Gastrocnemius medialis (tissue), 4 donors: ENCODE results near the gene OPCML. TPM values are rescaled to one million over a fixed set of nuclear protein-coding genes. Genes with fewer than 3 reads are reported as not detected.

Source experiments
- ATAC-seq, 2 donors: fragments of 150-250 bp; one replicate each; pipeline ENCODE4 v1.9.1; 2016
- DNase-seq, 2 donors: peaks; one replicate each; pipeline ENCODE4 v3.0.0-alpha.2; 2019
- H3K27ac ChIP-seq, 4 donors: fragments of 200-600 bp; sonication (generic); 1 replicate in 1 of 4; 2 replicates in 3 of 4; pipeline ENCODE4 v1.5.1; 2016 to 2018; ENCODE audit warnings: mild to moderate bottlenecking in 2 of 4, moderate library complexity in 1 of 4
- H3K27me3 ChIP-seq, 3 donors: fragments of 200-600 bp; sonication (generic) in 2 of 3; 1 replicate in 1 of 3; 2 replicates in 2 of 3; pipeline versions ENCODE4 v1.5.1 to v1.6.0; 2016 to 2019; ENCODE audit warnings: mild to moderate bottlenecking in 1 of 3, moderate library complexity in 1 of 3
- H3K36me3 ChIP-seq, 2 donors: fragments of 200-600 bp; sonication (generic) in 1 of 2; one replicate each; pipeline ENCODE4 v1.5.1; 2017 to 2018
- H3K4me1 ChIP-seq, 2 donors: fragments of 200-600 bp; sonication (generic) in 1 of 2; one replicate each; pipeline ENCODE4 v1.5.1; 2016 to 2017; ENCODE audit warnings: mild to moderate bottlenecking in 2 of 2
- H3K4me3 ChIP-seq, 4 donors: fragments of 200-600 bp; sonication (generic) in 3 of 4; 1 replicate in 1 of 4; 2 replicates in 3 of 4; pipeline ENCODE4 v1.5.1; 2016 to 2019; ENCODE audit warnings: mild to moderate bottlenecking in 2 of 4
- H3K9me3 ChIP-seq, 3 donors: fragments of 200-600 bp; sonication (generic) in 2 of 3; 1 replicate in 1 of 3; 2 replicates in 2 of 3; pipeline ENCODE4 v1.5.1; 2016 to 2019
- CTCF ChIP-seq, 5 experiments: fragments of 450-650 bp in 3 of 5; fragments of 200-600 bp in 2 of 5; sonication (generic) in 2 of 5; IDR thresholded peaks in 4 of 5; conservative IDR thresholded peaks in 1 of 5; 1 replicate in 4 of 5; 2 replicates in 1 of 5; pipeline ENCODE4 v1.5.1; 2016 to 2019; ENCODE audit warnings: antibody characterized with exemption in 5 of 5, mild to moderate bottlenecking in 3 of 5, moderate library complexity in 3 of 5
- POLR2A ChIP-seq, 2 donors: fragments of 450-650 bp; IDR thresholded peaks; one replicate each; pipeline ENCODE4 v1.6.1; 2017; ENCODE audit warnings: antibody characterized with exemption in 2 of 2, mild to moderate bottlenecking in 2 of 2, moderate library complexity in 2 of 2
- in situ Hi-C, 4 donors: fragments of 200-750 bp; cut with MboI; loops; one replicate each; pipeline versions ENCODE4 v1.15.0 to v1.8.0; 2017; ENCODE audit warnings: low sequenced_read_pairs in 4 of 4
- intact Hi-C: fragments of 100-400 bp; cut with DNase I; formaldehyde crosslinking; loops from one replicate; pipeline ENCODE4 v1.15.1; 2023; ENCODE audit warnings: low total_unique reads
- total RNA-seq, 4 donors: library from RNA; depleted of rRNA; stranded (reverse); fragments of >200 nt; gene quantifications; one replicate each; pipeline versions ENCODE4 v1.1.0 to v1.2.3, GENCODE V29; 2016

OPCML gene
- total RNA-seq, 4 donors from 2014 or later, result not detected

- TF ChIP-seq POLR2A (IDR thresholded peaks at IDR 0.05) (no peak), CTCF (IDR thresholded peaks at IDR 0.05 in 4 of 5, conservative IDR thresholded peaks at IDR 0.05 in 1 of 5) (no peak)
- intact Hi-C loops, result no loop called here
These were observed 623.2 kb downstream of the OPCML start for GRCh38 chr11:132909021-132909606.

GRCh38 chr11:132908414-132908810 lies 623.9 kb downstream of the OPCML start:
- ATAC-seq (no peak), DNase-seq (no peak)
- H3K36me3 ChIP-seq, result no peaks in the 10 kb centered on the region
- H3K9me3 ChIP-seq, result no peaks in the 10 kb centered on the region
- no peak overlapping the region for H3K4me3 ChIP-seq
- intact Hi-C loops (no loop called here), in situ Hi-C loops (no loop called here)
- TF ChIP-seq POLR2A (IDR thresholded peaks at IDR 0.05) (no peak), CTCF (IDR thresholded peaks at IDR 0.05 in 4 of 5, conservative IDR thresholded peaks at IDR 0.05 in 1 of 5) (no peak)
- no peaks in the 10 kb centered on the region for H3K4me1 ChIP-seq
- no peak overlapping the region for H3K27ac ChIP-seq
- H3K27me3 ChIP-seq, result no peaks in the 10 kb centered on the region

More at GRCh38 chr11:132909021-132909606, 623.2 kb downstream of the OPCML start:
- no peak overlapping the region for H3K4me3 ChIP-seq
- no peaks in the 10 kb centered on the region for H3K9me3 ChIP-seq
- H3K36me3 ChIP-seq, result no peaks in the 10 kb centered on the region
- H3K4me1 ChIP-seq, result no peaks in the 10 kb centered on the region
- no peaks in the 10 kb centered on the region for H3K27me3 ChIP-seq
- no peak for DNase-seq
- no peak overlapping the region for H3K27ac ChIP-seq
- in situ Hi-C loops, result no loop called here
- ATAC-seq, result no peak

DNA sequence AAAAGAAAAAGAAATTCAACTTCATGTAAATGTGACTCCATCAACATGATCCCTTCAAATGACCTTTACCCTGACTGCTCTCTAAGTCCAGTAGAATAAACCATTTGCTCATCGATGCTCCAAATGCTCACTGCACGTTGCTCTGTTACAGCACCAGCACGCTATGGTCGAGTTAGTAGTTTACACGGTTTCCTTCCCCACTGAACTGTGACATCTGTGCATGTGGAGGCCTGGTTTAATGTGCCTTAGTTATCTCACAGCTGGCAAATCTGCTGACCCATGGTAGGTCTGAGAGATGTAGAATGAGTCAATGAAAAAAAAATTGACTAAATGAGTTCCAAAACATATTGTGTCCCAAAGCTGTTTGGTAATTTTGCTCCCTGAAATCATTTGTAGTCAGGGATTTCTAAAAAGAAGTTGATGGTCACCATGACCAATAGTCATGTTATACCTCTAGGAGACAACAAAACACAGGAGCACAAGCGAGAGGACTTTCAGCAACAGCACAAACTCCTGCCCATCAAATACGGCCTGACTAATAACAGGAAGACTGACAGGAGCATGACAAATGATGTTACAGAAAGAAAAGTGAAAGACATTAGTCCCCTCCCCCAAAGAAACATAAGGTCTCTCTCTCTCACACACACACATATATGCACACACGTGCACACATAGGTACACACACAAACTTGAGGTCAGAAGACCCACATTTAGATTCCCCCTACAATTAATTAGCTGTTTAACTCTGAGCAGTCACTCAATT lies 624.5 kb downstream of the OPCML start:
- Histone ChIP-seq H3K36me3 (no peaks in the 10 kb centered on the region), H3K4me3 (no peak overlapping the region), H3K9me3 (no peaks in the 10 kb centered on the region), H3K27ac (no peak overlapping the region), H3K27me3 (no peaks in the 10 kb centered on the region), H3K4me1 (no peaks in the 10 kb centered on the region)
- in situ Hi-C loops (no loop called here), intact Hi-C loops (no loop called here)
- DNase-seq (no peak), ATAC-seq (no peak)
- no peak for TF ChIP-seq POLR2A (IDR thresholded peaks at IDR 0.05)
- no peak for TF ChIP-seq CTCF (IDR thresholded peaks at IDR 0.05 in 4 of 5, conservative IDR thresholded peaks at IDR 0.05 in 1 of 5)

DNA sequence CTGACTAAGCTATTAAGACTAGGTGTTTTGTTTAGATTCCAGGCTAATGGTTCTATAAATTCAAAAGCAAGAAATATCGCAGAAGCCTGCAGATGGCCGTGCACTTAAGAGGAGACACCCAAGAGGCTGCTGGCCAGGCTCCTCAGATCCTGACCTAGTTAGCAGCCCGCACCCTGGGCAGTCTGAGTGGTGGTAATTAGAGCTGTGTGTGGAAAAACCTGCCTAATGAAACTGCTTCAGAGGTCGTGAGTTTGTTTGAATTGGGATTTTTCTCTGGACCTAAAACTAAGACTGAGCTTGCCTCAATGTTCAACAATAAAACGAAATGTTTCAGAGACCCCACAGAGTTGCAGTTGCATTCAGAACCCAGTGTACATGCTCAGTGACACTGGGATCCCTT lies 627.7 kb downstream of the OPCML start:
- H3K27me3 ChIP-seq, result no peaks in the 10 kb centered on the region
- DNase-seq (no peak), ATAC-seq (no peak)
- no peak overlapping the region for H3K4me3 ChIP-seq
- no peaks in the 10 kb centered on the region for H3K4me1 ChIP-seq
- H3K9me3 ChIP-seq, result no peaks in the 10 kb centered on the region
- in situ Hi-C loops, result no loop called here
- H3K36me3 ChIP-seq, result no peaks in the 10 kb centered on the region
- intact Hi-C loops, result no loop called here
- H3K27ac ChIP-seq, result no peak overlapping the region
- TF ChIP-seq CTCF (IDR thresholded peaks at IDR 0.05 in 4 of 5, conservative IDR thresholded peaks at IDR 0.05 in 1 of 5), result no peak
- no peak for TF ChIP-seq POLR2A (IDR thresholded peaks at IDR 0.05)
